HL-60 (cell line): ENCODE results near the gene IGHMBP2.

ENCODE experiments used
- CTCF ChIP-seq: IDR thresholded peaks from one replicate; pipeline ENCODE4 v1.5.1; 2011; ENCODE audit warnings: low read length, control low read depth, inconsistent platforms; ENCODE audit not compliant: insufficient read depth
- GABPA ChIP-seq: IDR thresholded peaks from 2 replicates; pipeline ENCODE4 v1.6.1; 2012; ENCODE audit warnings: low read depth
- POLR2AphosphoS5 ChIP-seq: IDR thresholded peaks from 2 replicates; pipeline ENCODE4 v1.6.1; 2012; ENCODE audit warnings: low read depth
- REST ChIP-seq: IDR thresholded peaks from 2 replicates; pipeline ENCODE4 v1.6.1; 2012; ENCODE audit warnings: low read depth; ENCODE audit not compliant: insufficient replicate concordance

- TF ChIP-seq CTCF (no peak), POLR2AphosphoS5 (no peak), GABPA (no peak), REST (no peak)
Observed at GRCh38 chr11:68977781-68978625, 74.3 kb downstream of the IGHMBP2 start.
